LNCaP clone FGC (cell line): ENCODE data around the gene GALNT10.

Source experiments
- DNase-seq: peaks from one replicate; pipeline ENCODE4 v3.0.0-alpha.2; 2011; ENCODE audit warnings: low read depth
- H3K4me3 ChIP-seq: 2 replicates; pipeline ENCODE4 v1.5.1; 2011; ENCODE audit warnings: mild to moderate bottlenecking, low read depth, low read length, control low read depth
- TF ChIP-seq, protein P1 (sequence below): IDR thresholded peaks from 2 replicates; pipeline ENCODE4 v1.5.1; 2012; ENCODE audit warnings: mild to moderate bottlenecking; ENCODE audit not compliant: control insufficient read depth, insufficient read depth; ENCODE audit errors: extremely low read depth

The GALNT10 gene

DNA sequence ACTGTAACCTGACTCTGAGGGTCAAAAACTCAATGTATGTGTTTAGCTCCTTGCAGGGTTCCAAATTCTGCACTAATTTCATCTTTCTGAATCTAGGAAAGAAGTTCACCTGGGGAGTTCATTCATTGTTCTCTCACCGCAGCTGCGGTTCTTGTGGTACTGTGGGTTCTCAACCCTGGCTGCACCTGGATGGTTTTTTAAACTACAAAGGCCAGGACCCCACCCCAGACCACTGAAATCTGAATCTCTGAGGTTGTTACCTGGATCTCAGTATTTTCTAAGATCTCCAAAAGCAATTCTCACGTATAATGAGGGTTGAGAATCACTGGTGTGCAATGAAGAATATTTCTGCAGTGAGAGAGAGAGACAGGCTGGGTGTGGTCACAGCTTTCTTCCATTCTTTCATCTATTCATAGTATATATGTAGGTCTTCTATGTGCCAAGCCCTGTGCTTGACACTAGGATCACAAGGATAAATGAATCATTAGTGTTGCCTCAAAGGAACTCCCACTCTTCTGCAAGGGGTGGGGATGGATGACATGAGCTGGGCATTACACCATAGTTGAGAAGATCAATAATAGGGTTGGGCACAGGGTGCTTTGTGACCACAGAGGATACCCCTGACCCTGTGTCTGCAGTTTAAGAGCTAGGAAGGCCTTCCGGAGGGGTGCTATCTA, 109.8 kb downstream of the GALNT10 start:
- DNase-seq: no peak
- no peak overlapping the region for H3K4me3 ChIP-seq
- TF ChIP-seq, protein P1, sequence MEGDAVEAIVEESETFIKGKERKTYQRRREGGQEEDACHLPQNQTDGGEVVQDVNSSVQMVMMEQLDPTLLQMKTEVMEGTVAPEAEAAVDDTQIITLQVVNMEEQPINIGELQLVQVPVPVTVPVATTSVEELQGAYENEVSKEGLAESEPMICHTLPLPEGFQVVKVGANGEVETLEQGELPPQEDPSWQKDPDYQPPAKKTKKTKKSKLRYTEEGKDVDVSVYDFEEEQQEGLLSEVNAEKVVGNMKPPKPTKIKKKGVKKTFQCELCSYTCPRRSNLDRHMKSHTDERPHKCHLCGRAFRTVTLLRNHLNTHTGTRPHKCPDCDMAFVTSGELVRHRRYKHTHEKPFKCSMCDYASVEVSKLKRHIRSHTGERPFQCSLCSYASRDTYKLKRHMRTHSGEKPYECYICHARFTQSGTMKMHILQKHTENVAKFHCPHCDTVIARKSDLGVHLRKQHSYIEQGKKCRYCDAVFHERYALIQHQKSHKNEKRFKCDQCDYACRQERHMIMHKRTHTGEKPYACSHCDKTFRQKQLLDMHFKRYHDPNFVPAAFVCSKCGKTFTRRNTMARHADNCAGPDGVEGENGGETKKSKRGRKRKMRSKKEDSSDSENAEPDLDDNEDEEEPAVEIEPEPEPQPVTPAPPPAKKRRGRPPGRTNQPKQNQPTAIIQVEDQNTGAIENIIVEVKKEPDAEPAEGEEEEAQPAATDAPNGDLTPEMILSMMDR: no peak

DNA sequence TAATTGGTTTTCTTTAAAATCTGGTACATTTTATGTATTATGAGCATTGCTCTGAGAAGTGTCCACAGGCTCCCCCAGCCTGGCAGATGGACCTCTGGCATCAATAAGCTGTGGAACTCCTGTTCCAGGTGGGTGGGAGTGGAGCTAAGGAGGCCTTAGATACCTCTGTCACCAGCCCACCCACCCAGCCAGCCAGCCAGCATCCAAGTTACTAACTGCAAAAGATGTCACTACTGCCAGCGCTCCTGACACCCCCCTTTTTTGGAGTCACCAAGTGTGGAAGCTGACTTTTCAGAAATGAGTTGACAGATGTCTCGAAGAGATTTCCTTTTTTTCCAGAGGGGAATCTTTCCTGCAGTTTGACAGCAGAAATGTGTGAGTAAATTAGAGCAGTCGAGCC, 111.2 kb downstream of the GALNT10 start:
- TF ChIP-seq, protein P1: no peak

DNA sequence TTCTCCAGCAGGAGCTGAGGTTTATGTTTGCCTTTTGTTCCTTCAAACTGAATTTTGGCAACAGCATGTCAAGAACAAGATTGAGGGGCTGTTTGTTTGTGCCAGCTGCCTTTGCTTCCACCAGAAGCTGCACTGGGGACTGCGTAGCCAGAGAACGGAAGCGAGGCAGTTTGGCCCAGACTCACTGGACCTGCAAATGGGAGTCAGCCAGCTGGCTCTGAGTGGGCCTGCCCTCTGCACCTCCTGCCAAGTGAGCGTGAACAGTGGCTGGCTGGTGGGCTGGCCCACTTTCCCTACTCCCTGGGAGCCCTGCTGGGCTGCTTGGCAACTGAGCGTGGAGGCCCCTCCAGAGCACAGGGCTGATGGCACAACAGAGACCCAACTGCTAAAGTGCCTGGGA, 111.6 kb downstream of the GALNT10 start:
- H3K4me3 ChIP-seq: no peak overlapping the region
- TF ChIP-seq, protein P1: no peak
- DNase-seq: no peak

More for the DNA sequence above, 111.2 kb downstream of the GALNT10 start:
- DNase-seq: no peak
- H3K4me3 ChIP-seq: no peak overlapping the region

DNA sequence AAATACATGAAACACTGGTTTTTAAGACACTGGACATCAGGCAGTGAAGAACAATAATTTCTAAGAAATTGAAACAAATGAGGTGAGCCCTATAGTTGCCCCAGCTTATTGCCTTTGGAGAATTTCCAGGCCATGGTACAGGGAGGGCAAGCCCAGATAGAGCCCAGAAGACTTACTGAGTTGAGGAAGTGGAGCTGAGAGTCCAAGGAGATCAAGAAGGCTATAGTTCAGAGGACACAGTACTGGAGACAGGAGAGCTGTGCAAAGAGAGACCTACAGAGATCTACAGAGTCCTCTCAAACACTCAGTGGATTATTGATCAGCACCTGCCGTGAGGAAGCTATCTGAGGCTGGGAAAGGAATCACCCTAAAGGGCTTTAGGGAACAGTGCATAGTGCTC, 112.6 kb downstream of the GALNT10 start:
- DNase-seq: no peak

DNA sequence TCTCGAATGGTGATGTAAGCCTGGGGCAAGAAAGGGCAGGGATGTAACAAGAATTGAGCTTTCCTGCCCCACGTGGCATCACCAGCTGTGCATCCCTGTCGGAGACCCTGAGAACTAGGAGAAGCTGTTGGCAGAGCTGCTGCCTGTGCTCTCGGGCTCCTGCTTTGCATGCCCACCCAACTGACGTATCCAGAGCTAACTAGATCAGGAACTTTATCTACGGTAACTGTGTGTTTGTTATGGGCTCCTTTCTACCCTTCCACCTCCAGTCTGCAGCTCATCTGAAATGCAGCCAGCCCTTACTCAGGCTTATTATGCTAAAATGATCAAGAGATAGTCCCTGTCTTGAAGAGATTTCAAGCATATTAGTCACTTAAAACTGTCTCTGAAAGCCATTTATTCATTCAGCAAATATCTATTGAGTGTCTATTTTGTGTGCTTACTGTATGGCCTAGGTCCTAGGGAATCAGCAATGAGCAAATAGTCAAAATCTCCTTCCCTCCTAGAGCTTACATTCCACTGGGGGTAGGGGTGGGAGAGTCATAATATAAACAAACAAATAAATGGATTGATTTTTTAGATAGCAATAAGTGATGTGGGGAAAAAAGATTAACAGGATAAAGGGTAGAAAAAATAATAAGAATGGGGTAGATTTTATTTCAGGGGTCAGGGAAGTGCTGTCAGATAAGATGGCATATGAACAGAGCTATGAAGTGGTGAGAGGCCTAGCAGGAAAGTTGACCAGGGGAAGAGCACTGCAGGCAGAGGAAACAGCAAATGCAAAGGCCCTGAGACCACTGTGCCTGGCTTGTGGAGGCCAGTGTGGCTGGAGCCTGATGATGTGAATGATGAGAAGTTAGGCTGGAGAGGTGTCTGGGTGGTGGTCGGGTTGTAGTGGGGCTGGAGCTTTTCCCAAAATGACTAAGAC, 118.2 kb downstream of the GALNT10 start:
- no peak overlapping the region for H3K4me3 ChIP-seq
- TF ChIP-seq, protein P1: no peak
- no peak for DNase-seq

More for the DNA sequence above, 112.6 kb downstream of the GALNT10 start:
- H3K4me3 ChIP-seq: no peak overlapping the region
- TF ChIP-seq, protein P1: no peak

DNA sequence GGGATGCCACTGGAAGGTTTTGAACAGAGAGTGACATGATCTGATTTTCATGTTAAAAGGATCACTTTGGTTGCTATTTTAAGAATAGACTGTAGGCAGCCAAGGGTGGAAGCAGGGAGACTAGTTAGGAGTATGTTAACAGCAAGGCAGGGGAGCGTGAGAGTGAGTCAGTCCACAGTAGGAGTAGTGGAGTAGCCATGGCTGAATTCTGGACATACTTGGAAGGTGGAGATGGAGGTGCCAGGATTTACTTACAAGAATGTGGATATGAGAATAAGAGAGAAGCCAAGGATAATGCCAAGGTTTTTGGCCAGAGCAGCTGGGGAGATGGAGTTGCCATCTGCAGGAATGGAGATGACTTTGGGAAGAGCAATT, 118.8 kb downstream of the GALNT10 start:
- DNase-seq: no peak
- H3K4me3 ChIP-seq: no peak overlapping the region
- TF ChIP-seq, protein P1: no peak
